SK-N-SH (cell line): ENCODE results near the gene MRPL23. TPM values are rescaled to one million over a fixed set of nuclear protein-coding genes. Genes with fewer than 3 reads are reported as not detected.

Source experiments
- CTCF ChIA-PET: fragments of 300-600, 350-600 bp; formaldehyde crosslinking; extraction: SDS; loops from one replicate; lab custom pipeline; 2021; lab: Yijun Ruan, JAX
- POLR2A ChIA-PET: fragments of 350-600 bp; sonication (Branson Sonifier 250); formaldehyde crosslinking; extraction: SDS; loops from one replicate; lab custom pipeline; 2020; ENCODE audit warnings: antibody characterized with exemption, inconsistent platforms; lab: Yijun Ruan, JAX
- DNase-seq: peaks from one replicate; pipeline ENCODE4 v3.0.0; 2012
- H2AFZ ChIP-seq: fragments of 200-600 bp; sonication (generic); 2 replicates; pipeline ENCODE4 v1.8.1; 2016; ENCODE audit warnings: antibody characterized with exemption, mild to moderate bottlenecking, low read depth
- H3F3A ChIP-seq: fragments of 200-600 bp; sonication (generic); replicated peaks from 2 replicates; pipeline ENCODE3; 2016; ENCODE audit warnings: antibody characterized with exemption, mild to moderate bottlenecking; ENCODE audit not compliant: insufficient read depth
- H3K27ac ChIP-seq, 2 experiments: fragments of 200-500 bp in 1 of 2; fragments of 200-600 bp in 1 of 2; sonication (Bioruptor generic) in 1 of 2; sonication (generic), shearing (Covaris generic) in 1 of 2; 2 replicates each; pipeline versions ENCODE4 v1.5.1 to v1.6.1; 2014 to 2016; ENCODE audit warnings: low read depth in 2 of 2, inconsistent platforms in 1 of 2, low read length in 1 of 2, mild to moderate bottlenecking in 1 of 2, mixed read lengths in 1 of 2
- H3K27me3 ChIP-seq: fragments of 200-600 bp; sonication (generic), shearing (Covaris generic); 2 replicates; pipeline ENCODE4 v1.6.1; 2016; ENCODE audit warnings: mixed run types; ENCODE audit not compliant: insufficient read depth
- H3K36me3 ChIP-seq, 2 experiments: fragments of 200-500 bp in 1 of 2; fragments of 200-600 bp in 1 of 2; sonication (Bioruptor generic) in 1 of 2; sonication (generic) in 1 of 2; replicated peaks in 1 of 2; 2 replicates each; pipeline versions ENCODE3 to v1.5.1; 2014 to 2016; ENCODE audit warnings: low read length in 1 of 2, mild to moderate bottlenecking in 1 of 2; ENCODE audit not compliant: insufficient read depth in 2 of 2, control insufficient read depth in 1 of 2
- H3K4me1 ChIP-seq, 2 experiments: fragments of 200-500 bp in 1 of 2; fragments of 200-600 bp in 1 of 2; sonication (Bioruptor generic) in 1 of 2; sonication (generic), shearing (Covaris generic) in 1 of 2; 2 replicates each; pipeline versions ENCODE4 v1.5.1 to v1.6.1; 2014 to 2016; ENCODE audit warnings: low read depth in 1 of 2, low read length in 1 of 2, mixed run types in 1 of 2; ENCODE audit not compliant: insufficient read depth in 2 of 2, control insufficient read depth in 1 of 2
- H3K4me2 ChIP-seq: fragments of 200-600 bp; sonication (generic), shearing (Covaris generic); 2 replicates; pipeline ENCODE4 v1.6.1; 2017; ENCODE audit warnings: mixed run types
- H3K4me3 ChIP-seq, 2 experiments: fragments of 200-500 bp in 1 of 2; fragments of 200-600 bp in 1 of 2; sonication (Bioruptor generic) in 1 of 2; sonication (generic), shearing (Covaris generic) in 1 of 2; 2 replicates each; pipeline versions ENCODE4 v1.5.1 to v1.8.1; 2014 to 2016; ENCODE audit warnings: low read depth in 2 of 2, inconsistent platforms in 1 of 2, low read length in 1 of 2, mild to moderate bottlenecking in 1 of 2, mixed read lengths in 1 of 2, moderate library complexity in 1 of 2
- H3K79me2 ChIP-seq: fragments of 200-600 bp; sonication (generic); 2 replicates; pipeline ENCODE4 v1.8.1; 2017; ENCODE audit warnings: mild to moderate bottlenecking; ENCODE audit not compliant: insufficient read depth
- H3K9ac ChIP-seq: fragments of 200-600 bp; sonication (generic); 2 replicates; pipeline ENCODE4 v1.6.1; 2017; ENCODE audit warnings: mixed run types
- H3K9me2 ChIP-seq: fragments of 200-600 bp; sonication (generic); 2 replicates; pipeline ENCODE4 v1.6.1; 2017; ENCODE audit warnings: mixed run types
- H3K9me3 ChIP-seq: fragments of 200-600 bp; sonication (generic); 2 replicates; pipeline ENCODE4 v1.6.1; 2017; ENCODE audit warnings: mixed run types, mild to moderate bottlenecking, moderate library complexity
- H4K20me1 ChIP-seq: fragments of 200-600 bp; sonication (generic); 2 replicates; pipeline ENCODE4 v1.6.1; 2017; ENCODE audit warnings: mild to moderate bottlenecking, mixed run types; ENCODE audit not compliant: insufficient read depth
- CTCF ChIP-seq: fragments of 200-600 bp; sonication (generic); IDR thresholded peaks from 2 replicates; pipeline ENCODE4 v1.6.1; 2017; ENCODE audit warnings: antibody characterized with exemption, mild to moderate bottlenecking, moderate library complexity
- ELF1 ChIP-seq: IDR thresholded peaks from 2 replicates; pipeline ENCODE4 v1.4.0; 2012
- EZH2phosphoT487 ChIP-seq: fragments of 200-600 bp; sonication (generic); IDR thresholded peaks from 2 replicates; pipeline ENCODE4 v1.6.1; 2017; ENCODE audit warnings: low read depth, mixed run types, mild to moderate bottlenecking, antibody characterized with exemption, moderate library complexity, borderline replicate concordance
- JUND ChIP-seq: IDR thresholded peaks from 2 replicates; pipeline ENCODE4 v1.4.0; 2012
- MXI1 ChIP-seq: IDR thresholded peaks from 2 replicates; pipeline ENCODE4 v1.6.1; 2012; ENCODE audit warnings: mild to moderate bottlenecking, low read depth, low read length, improper control_type of control experiment
- NFIC ChIP-seq: IDR thresholded peaks from 2 replicates; pipeline ENCODE4 v1.4.0; 2012; ENCODE audit warnings: borderline replicate concordance
- RXRA ChIP-seq: IDR thresholded peaks from 2 replicates; pipeline ENCODE4 v1.4.0; 2012; ENCODE audit warnings: low read depth, mild to moderate bottlenecking, borderline replicate concordance
- TCF12 ChIP-seq: IDR thresholded peaks from 2 replicates; pipeline ENCODE4 v1.4.0; 2012
- USF1 ChIP-seq: IDR thresholded peaks from 2 replicates; pipeline ENCODE4 v1.4.0; 2012; ENCODE audit warnings: low read depth, borderline replicate concordance
- USF2 ChIP-seq: fragments of 150-350 bp; IDR thresholded peaks from 2 replicates; pipeline ENCODE4 v1.6.1; 2017; ENCODE audit warnings: antibody characterized with exemption, low read length, low read depth, borderline replicate concordance
- WGBS: methylation state at CpG from one replicate; pipeline ENCODE4 v1.1.6; 2017; ENCODE audit warnings: low lambda C conversion rate; 5-methylcytosine and 5-hydroxymethylcytosine counted together
- polyA plus RNA-seq, 3 experiments: library from polyadenylated mRNA; depleted of rRNA; stranded (reverse); fragments of >200 nt; gene quantifications; 2 replicates each; pipeline ENCODE4 v1.2.3, GENCODE V29; 2012
- TF ChIP-seq, protein P1 (sequence below): IDR thresholded peaks from 2 replicates; pipeline ENCODE4 v1.4.0; 2012; ENCODE audit warnings: low read depth, borderline replicate concordance
- TF ChIP-seq, protein P2 (sequence below): fragments of 150-350 bp; IDR thresholded peaks from 2 replicates; pipeline ENCODE4 v1.6.1; 2016; ENCODE audit warnings: mild to moderate bottlenecking, low read depth, low read length
- TF ChIP-seq, protein P3 (sequence below): IDR thresholded peaks from 2 replicates; pipeline ENCODE4; 2012

Gene MRPL23
- polyA plus RNA-seq, 1 of the 3 experiments (the other 2 are of a cell fraction), result 264 TPM

- CTCF ChIA-PET, result no interaction called here
- H3K4me3 ChIP-seq, result no peak overlapping the region
- no peak overlapping the region for H2AFZ ChIP-seq
- no peaks in the 10 kb centered on the region for H3K79me2 ChIP-seq
- H3K27me3 ChIP-seq, result no peaks in the 10 kb centered on the region
- no peak overlapping the region for H3K27ac ChIP-seq
- no peaks in the 10 kb centered on the region for H3K9me3 ChIP-seq
- H3K4me1 ChIP-seq, result peaks cover 0 to 7% of the 10 kb centered on the region in 2 experiments; a peak in 1 of 4 replicates
- H4K20me1 ChIP-seq, result no peaks in the 10 kb centered on the region
- no peaks in the 10 kb centered on the region for H3K9me2 ChIP-seq
- no peak overlapping the region for H3K4me2 ChIP-seq
- POLR2A ChIA-PET, result no interaction called here
- no peaks in the 10 kb centered on the region for H3F3A ChIP-seq
- no peak overlapping the region for H3K9ac ChIP-seq
- H3K36me3 ChIP-seq, result no peaks in the 10 kb centered on the region
- WGBS, result 83% methylated on average over 9 of the region's 9 CpGs
- TF ChIP-seq EZH2phosphoT487 (no peak), RXRA (no peak), MXI1 (no peak), JUND (no peak), USF2 (no peak), NFIC (no peak), TCF12 (no peak), CTCF (no peak), USF1 (no peak), ELF1 (no peak)
- TF ChIP-seq, protein P1, sequence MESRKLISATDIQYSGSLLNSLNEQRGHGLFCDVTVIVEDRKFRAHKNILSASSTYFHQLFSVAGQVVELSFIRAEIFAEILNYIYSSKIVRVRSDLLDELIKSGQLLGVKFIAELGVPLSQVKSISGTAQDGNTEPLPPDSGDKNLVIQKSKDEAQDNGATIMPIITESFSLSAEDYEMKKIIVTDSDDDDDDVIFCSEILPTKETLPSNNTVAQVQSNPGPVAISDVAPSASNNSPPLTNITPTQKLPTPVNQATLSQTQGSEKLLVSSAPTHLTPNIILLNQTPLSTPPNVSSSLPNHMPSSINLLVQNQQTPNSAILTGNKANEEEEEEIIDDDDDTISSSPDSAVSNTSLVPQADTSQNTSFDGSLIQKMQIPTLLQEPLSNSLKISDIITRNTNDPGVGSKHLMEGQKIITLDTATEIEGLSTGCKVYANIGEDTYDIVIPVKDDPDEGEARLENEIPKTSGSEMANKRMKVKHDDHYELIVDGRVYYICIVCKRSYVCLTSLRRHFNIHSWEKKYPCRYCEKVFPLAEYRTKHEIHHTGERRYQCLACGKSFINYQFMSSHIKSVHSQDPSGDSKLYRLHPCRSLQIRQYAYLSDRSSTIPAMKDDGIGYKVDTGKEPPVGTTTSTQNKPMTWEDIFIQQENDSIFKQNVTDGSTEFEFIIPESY, result no peak
- TF ChIP-seq, protein P2, sequence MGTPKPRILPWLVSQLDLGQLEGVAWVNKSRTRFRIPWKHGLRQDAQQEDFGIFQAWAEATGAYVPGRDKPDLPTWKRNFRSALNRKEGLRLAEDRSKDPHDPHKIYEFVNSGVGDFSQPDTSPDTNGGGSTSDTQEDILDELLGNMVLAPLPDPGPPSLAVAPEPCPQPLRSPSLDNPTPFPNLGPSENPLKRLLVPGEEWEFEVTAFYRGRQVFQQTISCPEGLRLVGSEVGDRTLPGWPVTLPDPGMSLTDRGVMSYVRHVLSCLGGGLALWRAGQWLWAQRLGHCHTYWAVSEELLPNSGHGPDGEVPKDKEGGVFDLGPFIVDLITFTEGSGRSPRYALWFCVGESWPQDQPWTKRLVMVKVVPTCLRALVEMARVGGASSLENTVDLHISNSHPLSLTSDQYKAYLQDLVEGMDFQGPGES, result no peak
- TF ChIP-seq, protein P3, sequence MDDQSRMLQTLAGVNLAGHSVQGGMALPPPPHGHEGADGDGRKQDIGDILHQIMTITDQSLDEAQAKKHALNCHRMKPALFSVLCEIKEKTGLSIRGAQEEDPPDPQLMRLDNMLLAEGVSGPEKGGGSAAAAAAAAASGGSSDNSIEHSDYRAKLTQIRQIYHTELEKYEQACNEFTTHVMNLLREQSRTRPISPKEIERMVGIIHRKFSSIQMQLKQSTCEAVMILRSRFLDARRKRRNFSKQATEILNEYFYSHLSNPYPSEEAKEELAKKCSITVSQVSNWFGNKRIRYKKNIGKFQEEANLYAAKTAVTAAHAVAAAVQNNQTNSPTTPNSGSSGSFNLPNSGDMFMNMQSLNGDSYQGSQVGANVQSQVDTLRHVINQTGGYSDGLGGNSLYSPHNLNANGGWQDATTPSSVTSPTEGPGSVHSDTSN, result no peak
- DNase-seq, result no peak
Measured at GRCh38 chr11:1930462-1930830, 16.7 kb upstream of the MRPL23 start.
